DOHH2 (cell line): ENCODE data around the gene TMEM92.
"Not testable (repeated sequence)": the region's sequence is repeated elsewhere in the genome, so short reads cannot be mapped to it uniquely, and the experiment has no call there.

Experiments used
- H3F3A ChIP-seq: fragments of 200-600 bp; sonication (generic), shearing (Covaris generic); 2 replicates; pipeline ENCODE4 v1.6.0; 2016; ENCODE audit warnings: antibody characterized with exemption, mild to moderate bottlenecking; ENCODE audit not compliant: control insufficient read depth, insufficient read depth
- H3K27ac ChIP-seq: fragments of 200-600 bp; sonication (generic); 2 replicates; pipeline ENCODE4 v1.5.1; 2014; ENCODE audit warnings: low read depth, mild to moderate bottlenecking, low read length, moderate library complexity
- H3K27me3 ChIP-seq: fragments of 200-600 bp; sonication (generic); 2 replicates; pipeline ENCODE4 v1.6.1; 2014; ENCODE audit warnings: mild to moderate bottlenecking, low read length, mixed read lengths; ENCODE audit not compliant: control insufficient read depth
- H3K36me3 ChIP-seq: fragments of 200-600 bp; sonication (generic); 2 replicates; pipeline ENCODE4 v1.6.1; 2014; ENCODE audit warnings: mild to moderate bottlenecking, low read length, moderate library complexity, mixed read lengths; ENCODE audit not compliant: control insufficient read depth
- H3K4me1 ChIP-seq: fragments of 200-600 bp; sonication (generic); 2 replicates; pipeline ENCODE4 v1.6.1; 2014; ENCODE audit warnings: mild to moderate bottlenecking, low read length, mixed read lengths; ENCODE audit not compliant: control insufficient read depth
- H3K4me2 ChIP-seq: fragments of 200-600 bp; sonication (generic); 2 replicates; pipeline ENCODE4 v1.6.0; 2014; ENCODE audit warnings: mild to moderate bottlenecking, low read length, moderate library complexity
- H3K4me3 ChIP-seq: fragments of 200-600 bp; sonication (generic); 2 replicates; pipeline ENCODE4 v1.5.1; 2014; ENCODE audit warnings: mild to moderate bottlenecking, low read length, mixed read lengths
- H3K79me2 ChIP-seq: fragments of 200-600 bp; sonication (generic); 2 replicates; pipeline ENCODE4 v1.6.1; 2014; ENCODE audit warnings: mild to moderate bottlenecking, low read length, mixed read lengths; ENCODE audit not compliant: control insufficient read depth
- H3K9me2 ChIP-seq: fragments of 200-600 bp; sonication (generic); replicated peaks from 2 replicates; pipeline ENCODE4 v1.6.1; 2014; ENCODE audit warnings: mild to moderate bottlenecking, low read length, mixed read lengths; ENCODE audit not compliant: control insufficient read depth
- H3K9me3 ChIP-seq: fragments of 200-600 bp; sonication (generic); 2 replicates; pipeline ENCODE4 v1.6.1; 2014; ENCODE audit warnings: antibody characterized with exemption, low read length, mixed read lengths; ENCODE audit not compliant: control insufficient read depth, insufficient read depth
- H4K20me1 ChIP-seq: fragments of 200-600 bp; sonication (generic); 2 replicates; pipeline ENCODE4 v1.6.0; 2014; ENCODE audit warnings: low read depth, mild to moderate bottlenecking, antibody characterized with exemption, low read length, moderate library complexity; ENCODE audit not compliant: control insufficient read depth, insufficient read depth
- CTCF ChIP-seq: fragments of 200-600 bp; sonication (generic); IDR thresholded peaks from one replicate; pipeline ENCODE4 v1.5.1; 2014; ENCODE audit warnings: antibody characterized with exemption, mild to moderate bottlenecking, low read depth, low read length; ENCODE audit not compliant: poor library complexity, severe bottlenecking
- EZH2phosphoT487 ChIP-seq: fragments of 200-600 bp; sonication (generic); IDR thresholded peaks from 2 replicates; pipeline ENCODE4 v1.6.1; 2017; ENCODE audit warnings: borderline replicate concordance, mild to moderate bottlenecking, antibody characterized with exemption, low read length, moderate library complexity, mixed read lengths

Gene TMEM92

GRCh38 chr17:50298018-50298417, 23.8 kb downstream of the TMEM92 start:
- Histone ChIP-seq H3K36me3 (no peaks in the 10 kb centered on the region), H3K4me2 (no peak overlapping the region), H3F3A (no peaks in the 10 kb centered on the region), H3K9me3 (no peaks in the 10 kb centered on the region), H3K27ac (no peak overlapping the region), H3K4me1 (no peaks in the 10 kb centered on the region), H3K79me2 (no peaks in the 10 kb centered on the region), H3K9me2 (no peaks in the 10 kb centered on the region), H3K4me3 (no peak overlapping the region), H4K20me1 (no peaks in the 10 kb centered on the region), H3K27me3 (peaks cover 11% of the 10 kb centered on the region)
- TF ChIP-seq CTCF (no peak), EZH2phosphoT487 (no peak)

GRCh38 chr17:50299776-50300175, 25.5 kb downstream of the TMEM92 start:
- no peak overlapping the region for H3K4me3 ChIP-seq
- H4K20me1 ChIP-seq: no peaks in the 10 kb centered on the region
- no peak overlapping the region for H3K27ac ChIP-seq

GRCh38 chr17:50300824-50301223, 26.6 kb downstream of the TMEM92 start:
- H3F3A ChIP-seq, H4K20me1 ChIP-seq, H3K4me3 ChIP-seq, H3K36me3 ChIP-seq, H3K79me2 ChIP-seq, H3K27ac ChIP-seq, H3K9me3 ChIP-seq, H3K9me2 ChIP-seq, H3K4me1 ChIP-seq, H3K4me2 ChIP-seq: not testable (repeated sequence)
- peaks cover 10% of the 10 kb centered on the region for H3K27me3 ChIP-seq

More at GRCh38 chr17:50299776-50300175, 25.5 kb downstream of the TMEM92 start:
- no peaks in the 10 kb centered on the region for H3F3A ChIP-seq
- no peaks in the 10 kb centered on the region for H3K9me3 ChIP-seq
- no peaks in the 10 kb centered on the region for H3K9me2 ChIP-seq
- no peak for TF ChIP-seq EZH2phosphoT487
- no peak for TF ChIP-seq CTCF
- H3K79me2 ChIP-seq: no peaks in the 10 kb centered on the region
- no peak overlapping the region for H3K4me2 ChIP-seq
- H3K27me3 ChIP-seq: peaks cover 8% of the 10 kb centered on the region; the same call in 1 of the 2 replicates
- H3K4me1 ChIP-seq: no peaks in the 10 kb centered on the region
- H3K36me3 ChIP-seq: no peaks in the 10 kb centered on the region

- Histone ChIP-seq H3K27ac (no peak overlapping the region), H3K27me3 (peaks cover 15% of the 10 kb centered on the region), H3K4me1 (no peaks in the 10 kb centered on the region), H3F3A (no peaks in the 10 kb centered on the region), H3K4me2 (no peak overlapping the region), H3K79me2 (no peaks in the 10 kb centered on the region), H3K4me3 (no peak overlapping the region), H4K20me1 (no peaks in the 10 kb centered on the region), H3K9me2 (no peaks in the 10 kb centered on the region), H3K9me3 (no peaks in the 10 kb centered on the region), H3K36me3 (no peaks in the 10 kb centered on the region)
- TF ChIP-seq EZH2phosphoT487 (no peak), CTCF (no peak)
These were observed 27.8 kb downstream of the TMEM92 start for GRCh38 chr17:50301891-50302584.
